A549 (cell line): Measurements from ENCODE around the gene CFAP73.
"Not testable (repeated sequence)": the region's sequence is repeated elsewhere in the genome, so short reads cannot be mapped to it uniquely, and the experiment has no call there.

Experiments used
- CEBPB ChIP-seq, 2 experiments: fragments of >200 bp in 1 of 2; sonication (Bioruptor Twin) in 1 of 2; formaldehyde crosslinking in 1 of 2; IDR thresholded peaks; 2 replicates each; pipeline ENCODE4 v1.6.1; 2012 to 2016
- ELK1 ChIP-seq: fragments of 150-350 bp; IDR thresholded peaks from 2 replicates; pipeline ENCODE4 v1.6.1; 2014; ENCODE audit warnings: low read depth, mild to moderate bottlenecking, low read length

- not testable (repeated sequence) for TF ChIP-seq CEBPB (IDR thresholded peaks at IDR 0.05); ELK1
Measured at GRCh38 chr12:113206802-113207201, 57.3 kb downstream of the CFAP73 start.
